NOMO-1 treated with DMSO at 0.1 percent for 48 hours (cell line): ENCODE data around the gene EMC10.
"Not testable (repeated sequence)": the region's sequence is repeated elsewhere in the genome, so short reads cannot be mapped to it uniquely, and the experiment has no call there.

ENCODE experiments used
- DNase-seq: peaks from one replicate; lab custom pipeline; 2025; ENCODE audit not compliant: unreplicated experiment; lab: John Stamatoyannopoulos, UW

Gene EMC10

DNA sequence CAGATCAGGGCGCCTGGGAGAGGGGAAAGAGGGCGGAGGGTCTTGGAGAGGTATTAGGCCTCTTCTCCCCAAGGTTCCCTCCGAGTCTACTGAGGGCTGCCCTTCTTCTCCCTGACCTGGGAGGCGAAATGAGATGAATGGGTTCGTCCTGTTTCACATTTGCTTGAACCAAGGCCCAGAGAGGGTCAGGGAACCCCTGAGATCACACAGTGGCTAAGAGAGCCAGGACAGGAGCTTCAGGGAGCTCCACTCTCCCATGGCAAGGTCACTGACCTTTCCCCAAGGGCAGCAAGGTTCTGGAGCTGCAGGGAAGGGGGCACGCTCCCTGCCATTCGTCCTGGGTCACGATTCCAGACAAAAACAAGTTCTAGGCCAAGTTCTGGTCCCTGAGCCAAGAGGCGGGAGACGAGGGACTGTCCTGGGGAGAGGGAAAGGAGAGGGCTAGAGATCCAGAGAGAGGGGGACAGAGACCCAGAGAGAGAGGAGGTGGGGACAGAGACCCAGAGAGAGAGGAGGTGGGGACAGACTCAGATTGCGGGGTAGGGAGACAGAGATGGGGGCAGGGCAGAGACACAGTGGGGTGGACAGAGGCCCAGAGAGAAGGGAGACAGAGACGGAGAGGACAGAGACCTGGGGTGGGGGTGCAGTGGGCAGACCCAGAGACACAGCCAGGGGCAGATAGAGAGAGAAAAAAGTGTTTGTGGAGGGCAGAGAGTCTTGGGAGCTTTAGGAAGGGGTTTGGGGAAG is 36.9 kb downstream of the EMC10 start:
- DNase-seq, result no peak

DNA sequence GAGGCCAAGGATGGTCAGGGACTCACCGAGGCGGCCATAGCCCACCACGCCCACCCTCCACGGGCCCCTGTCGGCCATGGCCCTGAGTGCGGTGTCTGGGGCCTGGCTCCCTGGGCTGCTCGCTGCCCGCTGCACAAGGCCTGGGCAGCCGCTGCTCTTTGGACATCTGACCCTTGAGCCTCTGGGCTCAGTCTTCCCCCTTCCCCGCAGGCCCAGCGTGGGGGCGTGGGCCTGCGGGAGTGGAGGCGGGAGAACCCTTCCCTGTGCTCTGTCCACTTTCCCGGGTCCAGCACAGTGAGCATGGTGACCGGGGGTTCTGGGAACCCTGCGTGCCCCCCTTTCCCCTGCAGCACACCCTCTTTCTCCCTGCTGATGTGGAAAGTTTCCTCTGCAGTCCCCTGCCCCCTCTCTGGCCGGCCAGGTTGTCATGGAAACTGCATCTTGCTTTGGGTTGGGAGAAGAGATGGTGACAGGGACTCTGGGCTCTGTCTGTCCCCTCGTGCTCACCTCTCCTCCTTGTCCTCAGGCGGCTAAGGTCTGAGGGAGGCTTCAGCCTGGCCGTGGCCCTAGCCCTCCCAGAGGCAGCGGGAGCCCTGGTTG is 37.5 kb downstream of the EMC10 start, which contains the start of gene ASPDH:
Gene ASPDH (minus strand): TSS at position 168 of the 600 bp plus-strand sequence. CDS start 90 bp downstream, at position 78.
- no peak for DNase-seq

DNA sequence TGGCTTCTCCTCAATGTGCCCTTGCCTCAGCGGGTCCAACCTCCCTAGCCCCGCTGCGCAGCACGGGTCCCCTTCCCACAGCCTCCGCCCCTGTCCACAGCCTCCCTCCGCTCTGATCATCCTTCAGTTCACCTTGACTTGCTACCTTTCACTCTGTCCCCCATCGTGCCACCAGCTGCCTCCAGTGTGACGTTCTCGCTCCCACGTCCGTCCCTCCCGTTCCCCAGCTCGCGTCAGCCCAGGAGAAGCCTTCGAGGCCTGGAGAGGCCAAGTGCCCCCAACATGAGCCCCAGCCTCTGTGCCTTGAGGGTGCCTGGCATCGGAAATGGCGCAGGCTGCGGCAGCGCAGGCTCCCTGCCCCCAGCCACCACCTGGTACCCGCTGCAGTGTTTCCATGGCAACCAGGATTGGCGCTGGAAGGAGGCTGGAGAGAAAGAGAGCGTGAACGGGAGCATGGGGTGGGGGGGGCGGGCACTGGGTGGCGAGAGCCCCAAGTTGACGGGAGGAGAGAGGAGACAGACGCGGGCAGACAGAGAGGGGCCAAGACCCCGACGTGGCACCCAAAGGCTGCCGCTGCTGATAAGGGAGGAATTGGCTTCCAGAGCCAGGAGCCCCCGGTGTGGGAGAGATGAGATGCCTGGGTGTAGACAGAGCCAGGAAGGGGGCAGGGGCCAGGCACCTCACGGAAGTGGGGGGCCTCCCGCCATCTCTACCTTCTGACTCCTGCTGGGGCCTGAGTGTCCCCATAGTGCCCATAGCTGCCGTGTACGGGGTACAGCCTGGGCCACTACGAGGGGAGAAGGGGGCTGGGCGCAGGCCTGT is 38.2 kb downstream of the EMC10 start:
- DNase-seq, result no peak

DNA sequence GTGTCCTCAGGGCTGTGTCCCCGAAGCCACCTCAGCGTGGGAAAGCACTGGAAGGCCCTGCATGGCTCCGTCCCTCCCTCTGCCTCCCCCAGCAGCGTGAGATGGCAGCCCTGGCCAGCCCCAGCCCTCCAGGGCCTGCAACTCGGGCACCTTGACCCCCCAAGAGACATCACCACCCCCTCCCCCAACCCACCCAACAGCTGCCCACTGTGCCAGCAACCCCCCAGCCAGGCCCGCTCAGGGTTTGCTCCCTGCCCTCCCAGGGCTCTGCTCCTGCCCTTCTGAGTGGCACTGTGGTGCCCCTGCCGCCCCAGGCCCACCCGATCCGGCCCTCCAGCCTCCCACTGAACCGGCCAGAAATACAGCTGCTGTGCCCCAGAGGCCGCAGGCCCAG is 38.9 kb downstream of the EMC10 start:
- DNase-seq, result no peak

DNA sequence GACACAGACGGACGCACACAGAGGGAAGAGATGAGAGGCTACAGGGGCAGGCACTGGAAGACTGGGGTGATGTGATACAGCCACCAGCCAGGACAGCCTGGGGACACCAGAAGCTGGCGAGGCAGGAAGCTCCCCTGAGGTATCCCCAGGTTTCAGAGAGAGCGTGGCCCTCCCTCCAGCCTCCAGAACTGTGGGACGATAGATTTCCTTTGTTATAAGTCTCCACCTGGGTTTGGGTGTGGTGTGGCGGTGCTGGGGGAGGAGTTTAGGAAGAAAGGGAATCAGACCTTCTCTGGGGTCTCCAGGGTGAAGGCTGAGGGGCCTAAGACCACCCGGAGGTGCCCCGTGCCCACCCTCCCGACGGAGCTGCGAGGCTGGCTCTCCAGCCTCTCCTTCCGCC is 40.1 kb downstream of the EMC10 start:
- DNase-seq, result no peak

DNA sequence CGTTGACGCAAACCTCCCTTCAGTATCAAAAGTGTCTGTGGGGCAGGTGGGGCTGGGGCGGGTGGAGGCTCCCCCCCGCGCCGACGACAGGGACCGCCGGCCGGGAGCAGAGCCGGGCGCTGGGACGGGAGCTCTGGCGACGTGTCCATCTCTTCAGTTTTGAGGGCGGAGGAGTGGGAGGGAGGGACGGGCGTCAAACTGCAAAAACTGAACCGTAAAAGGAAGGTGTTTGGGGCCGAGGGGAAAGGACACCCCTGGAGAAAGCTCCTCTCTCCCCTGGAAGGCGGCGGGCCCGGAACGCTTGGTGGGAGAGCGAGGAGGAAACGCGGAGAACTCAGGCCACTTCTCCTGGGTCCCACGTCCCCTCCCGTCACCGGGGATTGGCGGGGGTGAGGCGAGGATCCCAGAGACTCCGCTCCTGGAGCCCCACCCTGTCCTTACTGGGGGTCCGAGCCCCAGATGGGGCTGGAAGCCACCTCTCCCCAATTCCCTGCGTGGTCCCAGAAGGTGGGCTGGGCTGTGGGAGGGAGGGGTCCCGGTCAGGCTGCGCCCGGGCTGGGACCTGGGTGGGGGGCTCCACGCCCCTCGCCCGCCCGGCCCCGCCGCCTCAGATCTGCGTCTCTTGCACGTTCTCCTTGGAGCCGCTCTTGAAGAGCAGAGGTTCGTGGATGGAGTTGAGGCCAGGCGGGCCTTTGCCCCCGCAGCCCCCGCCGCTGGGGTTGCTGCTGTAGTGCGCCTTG is 40.8 kb downstream of the EMC10 start:
- no peak for DNase-seq

DNA sequence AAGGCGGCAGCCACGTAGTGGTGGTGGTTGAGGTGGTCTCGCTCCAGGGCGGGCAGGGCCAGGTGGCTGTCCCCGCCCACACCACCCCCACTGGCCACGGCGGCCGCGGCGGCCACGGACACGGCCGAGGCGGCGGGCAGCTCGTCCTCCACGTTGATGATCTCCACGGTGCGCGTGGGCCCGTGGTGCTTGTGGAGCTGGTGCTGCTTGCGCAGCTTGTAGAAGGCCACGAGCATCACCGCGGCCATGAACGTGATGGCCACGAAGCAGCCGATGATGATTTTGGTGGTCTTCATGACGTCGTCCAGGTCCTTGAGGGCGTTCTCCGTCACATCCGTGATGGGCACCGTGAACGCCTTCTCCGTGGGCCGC is 41.4 kb downstream of the EMC10 start:
- no peak for DNase-seq

DNA sequence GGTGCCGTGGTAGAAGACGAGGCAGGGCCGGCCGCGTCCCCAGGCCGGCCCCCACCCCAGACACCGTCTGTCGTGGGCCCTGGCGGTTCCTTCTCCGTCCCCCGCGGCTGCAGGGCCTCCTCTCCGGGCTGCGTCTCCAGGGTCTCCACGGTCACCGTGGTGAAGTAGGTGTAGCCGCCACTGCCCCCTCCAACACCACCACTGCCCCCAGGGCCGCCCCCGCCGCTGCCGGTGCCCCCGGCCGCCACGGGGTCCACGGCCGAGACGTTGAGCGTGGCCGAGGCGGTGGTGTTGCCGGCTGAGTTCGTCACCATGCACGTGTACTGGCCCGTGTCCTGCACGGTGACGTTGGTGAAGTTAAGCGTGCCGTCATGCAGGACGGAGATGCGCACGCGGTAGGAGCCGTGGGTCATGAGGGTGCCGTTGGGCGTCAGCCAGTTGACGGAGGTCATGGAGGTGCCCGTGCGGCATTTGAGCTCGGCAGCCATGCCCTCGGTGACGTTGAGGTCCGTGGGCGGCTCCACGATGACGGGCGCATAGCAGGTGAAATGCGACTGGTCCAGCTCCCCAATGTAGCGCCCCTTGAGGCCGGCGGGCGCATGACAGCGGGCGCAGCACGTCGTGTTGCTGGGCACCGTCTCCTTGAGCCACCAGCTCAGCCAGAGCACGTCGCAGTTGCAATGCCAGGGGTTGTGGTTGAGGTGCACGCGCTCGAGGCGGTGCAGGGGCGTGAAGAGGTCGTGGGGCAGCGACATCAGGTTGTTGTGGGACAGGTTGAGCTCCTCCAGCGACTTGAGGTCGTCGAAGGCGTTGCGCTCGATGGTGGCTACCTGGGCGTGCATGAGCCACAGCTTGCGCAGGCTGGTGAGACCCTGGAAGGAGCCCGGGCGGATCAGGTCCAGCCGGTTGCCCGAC is 42.0 kb downstream of the EMC10 start:
- DNase-seq, result no peak

DNA sequence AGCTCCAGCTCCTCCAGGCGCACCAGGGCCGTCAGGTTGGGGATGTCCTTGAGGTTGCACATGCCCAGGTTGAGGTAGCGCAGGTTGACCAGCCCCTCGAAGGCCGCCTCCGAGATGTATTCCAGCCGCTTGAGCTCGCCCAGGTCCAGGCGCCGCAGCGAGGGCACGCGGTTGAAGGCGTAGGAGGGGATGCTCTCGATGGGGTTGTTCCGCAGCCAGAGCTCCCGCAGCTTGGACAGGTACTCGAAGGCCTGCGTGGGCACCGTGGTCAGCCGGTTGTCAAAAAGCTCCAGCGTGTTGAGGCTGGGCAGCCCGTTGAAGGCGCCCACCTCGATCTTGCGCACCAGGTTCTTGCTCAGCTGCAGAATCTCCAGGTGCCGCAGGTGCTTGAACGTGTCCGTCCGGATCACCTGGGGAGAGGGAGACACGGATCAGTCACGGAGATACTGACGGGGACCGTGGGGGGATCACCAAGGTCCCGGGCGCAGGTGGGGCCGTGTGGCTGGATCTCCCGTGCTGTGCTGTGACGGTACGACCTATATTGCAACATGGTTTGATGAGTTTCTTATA is 42.8 kb downstream of the EMC10 start:
- DNase-seq, result no peak

DNA sequence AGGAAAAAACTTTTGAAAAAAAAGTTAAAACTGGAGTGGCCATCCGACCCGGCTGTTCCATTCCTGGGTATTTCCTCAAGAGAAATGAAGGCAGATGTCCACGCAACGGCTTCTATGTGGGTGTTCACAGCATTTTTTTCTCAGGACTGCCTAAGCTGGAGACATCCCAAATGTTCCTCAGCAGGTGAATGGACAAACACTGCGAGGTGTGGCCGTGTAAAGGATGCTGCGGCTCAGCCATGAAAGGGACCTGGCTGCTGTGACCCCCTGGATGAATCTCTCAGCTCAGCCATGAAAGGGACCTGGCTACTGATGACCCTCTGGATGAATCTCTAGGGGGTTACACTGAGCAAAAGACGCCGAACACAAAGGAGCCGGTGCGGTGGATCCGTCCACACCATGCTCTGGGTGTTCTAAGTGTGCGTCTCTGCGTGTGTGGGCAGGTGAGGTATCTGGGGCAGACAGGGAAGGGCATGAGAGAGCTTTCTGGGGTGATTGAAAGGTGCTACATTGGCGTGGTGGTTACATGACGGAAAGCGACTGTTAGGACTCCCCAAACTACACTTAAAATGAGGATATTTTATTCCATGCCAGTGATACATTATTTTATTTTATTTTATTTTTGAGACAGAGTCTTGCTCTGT is 44.6 kb downstream of the EMC10 start:
- DNase-seq, result no peak

DNA sequence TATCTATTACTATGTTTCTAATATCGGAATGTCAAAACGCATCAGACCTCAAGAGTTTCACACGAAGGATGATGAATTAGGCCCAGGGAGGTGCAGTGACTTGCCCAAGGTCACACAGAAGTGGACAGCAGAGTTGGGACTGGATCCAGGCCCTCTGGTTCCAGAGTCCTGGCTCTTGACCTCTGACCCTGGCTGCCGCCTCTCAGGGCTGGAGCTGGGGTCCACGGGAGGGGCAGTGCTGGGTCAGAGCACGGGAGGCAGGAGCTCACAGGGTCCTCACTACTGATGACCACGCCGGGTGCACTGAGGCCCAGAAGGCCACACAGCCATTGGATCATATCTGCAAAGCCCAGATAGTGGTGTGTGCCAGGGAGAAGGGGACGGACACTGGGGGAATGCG is 46.6 kb downstream of the EMC10 start:
- DNase-seq, result no peak

DNA sequence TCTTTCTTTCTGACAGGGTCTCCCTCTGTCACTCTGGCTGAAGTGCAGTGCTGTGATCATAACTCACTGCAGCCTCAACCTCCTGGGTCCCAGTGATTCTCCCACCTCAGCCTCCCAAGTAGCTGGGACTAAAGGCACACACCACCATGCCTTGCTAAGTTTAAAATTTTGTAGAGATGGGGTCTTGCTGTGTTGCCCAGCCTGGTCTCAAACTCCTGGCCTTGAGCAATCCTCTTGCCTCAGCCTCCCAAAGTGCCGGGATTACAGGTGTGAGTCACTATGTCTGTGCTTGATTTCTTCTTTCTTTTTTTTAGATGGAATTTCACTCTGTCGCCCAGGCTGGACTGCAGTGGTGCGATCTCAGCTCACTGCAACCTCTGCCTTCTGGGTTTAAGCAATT is 51.7 kb downstream of the EMC10 start:
- DNase-seq, result not testable (repeated sequence)

DNA sequence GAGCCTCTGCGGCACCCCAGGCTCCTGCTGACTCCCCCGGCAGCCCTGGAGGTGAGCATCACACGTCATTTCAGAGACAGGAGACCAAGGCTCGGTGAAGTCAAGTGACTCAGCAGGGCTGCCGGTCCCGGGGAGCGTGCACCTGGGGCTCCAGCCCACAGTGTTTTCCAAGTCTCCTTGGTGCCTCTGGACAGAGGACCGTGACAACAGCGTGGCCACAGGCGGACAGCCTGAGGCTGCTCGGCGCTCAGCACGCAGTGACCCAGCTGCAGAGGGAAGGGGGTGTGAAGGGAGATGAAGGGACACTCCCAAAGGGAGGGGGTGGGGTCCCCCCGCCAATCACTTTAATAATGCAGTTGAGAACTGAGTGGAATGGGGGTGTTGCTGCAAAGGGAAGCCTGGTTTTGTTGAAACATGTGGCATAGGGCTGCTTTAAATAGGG is 54.9 kb downstream of the EMC10 start:
- no peak for DNase-seq

DNA sequence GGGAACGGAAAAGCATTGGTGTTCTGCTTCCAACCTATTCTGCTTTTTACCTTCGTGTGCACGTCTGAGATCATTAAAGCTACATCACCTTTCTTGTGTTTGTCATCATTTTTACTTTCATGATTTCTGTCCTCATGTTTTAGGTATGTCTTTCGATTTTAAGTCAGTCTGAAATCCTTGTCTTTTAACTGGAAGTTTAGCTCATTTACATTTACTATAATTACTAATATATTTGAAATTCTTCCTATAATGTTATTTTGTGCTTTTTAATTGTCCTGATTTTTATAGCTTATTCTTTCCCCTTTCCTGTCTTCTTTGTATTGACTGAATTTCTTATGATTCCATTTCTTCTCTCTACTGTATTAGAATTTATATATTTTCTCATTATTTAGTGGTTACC is 56.6 kb downstream of the EMC10 start:
- no peak for DNase-seq

DNA sequence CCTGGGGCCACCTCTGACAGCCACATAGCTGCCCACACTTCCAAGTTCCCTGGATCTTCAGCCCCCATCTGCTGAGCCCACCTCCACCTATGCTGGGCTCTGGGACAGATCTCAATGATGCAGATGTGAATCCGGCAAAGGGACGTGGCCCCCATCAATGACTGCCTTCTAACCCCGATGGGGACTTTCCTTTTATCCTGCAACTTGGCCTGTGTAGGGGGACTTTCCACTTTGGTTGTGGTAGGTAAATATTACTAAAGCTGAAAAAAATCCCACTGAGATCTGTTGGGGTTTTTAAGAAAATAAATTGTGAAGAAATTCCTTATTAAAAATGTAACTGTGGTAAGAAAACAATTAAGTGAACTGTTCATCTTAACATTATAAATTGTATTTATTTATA is 58.2 kb downstream of the EMC10 start:
- no peak for DNase-seq

DNA sequence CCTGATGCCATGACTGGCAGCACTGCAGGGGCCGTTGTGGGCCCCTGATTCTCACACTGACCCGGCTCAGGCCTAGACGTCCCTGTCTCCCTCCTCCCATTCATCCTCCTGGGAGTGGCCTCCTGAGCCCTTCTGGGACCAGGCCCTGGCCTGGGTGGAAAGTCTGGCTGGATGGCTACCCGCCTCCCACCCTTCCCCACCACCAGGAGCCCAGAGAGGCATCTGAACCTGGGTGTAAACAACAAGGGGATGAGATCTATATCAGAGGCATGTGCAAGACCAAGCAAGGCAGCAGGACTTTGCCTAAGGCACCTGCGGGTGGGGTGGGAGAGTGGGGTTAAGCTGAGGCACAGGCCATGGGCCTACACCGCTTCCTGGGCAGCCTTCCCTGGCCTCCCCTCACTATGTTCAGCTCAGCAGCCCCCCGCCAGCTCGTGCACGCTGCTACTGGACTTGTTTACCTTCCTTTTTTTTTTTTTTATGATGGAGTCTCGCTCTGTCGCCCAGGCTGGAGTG is 59.4 kb downstream of the EMC10 start:
- DNase-seq, result no peak

DNA sequence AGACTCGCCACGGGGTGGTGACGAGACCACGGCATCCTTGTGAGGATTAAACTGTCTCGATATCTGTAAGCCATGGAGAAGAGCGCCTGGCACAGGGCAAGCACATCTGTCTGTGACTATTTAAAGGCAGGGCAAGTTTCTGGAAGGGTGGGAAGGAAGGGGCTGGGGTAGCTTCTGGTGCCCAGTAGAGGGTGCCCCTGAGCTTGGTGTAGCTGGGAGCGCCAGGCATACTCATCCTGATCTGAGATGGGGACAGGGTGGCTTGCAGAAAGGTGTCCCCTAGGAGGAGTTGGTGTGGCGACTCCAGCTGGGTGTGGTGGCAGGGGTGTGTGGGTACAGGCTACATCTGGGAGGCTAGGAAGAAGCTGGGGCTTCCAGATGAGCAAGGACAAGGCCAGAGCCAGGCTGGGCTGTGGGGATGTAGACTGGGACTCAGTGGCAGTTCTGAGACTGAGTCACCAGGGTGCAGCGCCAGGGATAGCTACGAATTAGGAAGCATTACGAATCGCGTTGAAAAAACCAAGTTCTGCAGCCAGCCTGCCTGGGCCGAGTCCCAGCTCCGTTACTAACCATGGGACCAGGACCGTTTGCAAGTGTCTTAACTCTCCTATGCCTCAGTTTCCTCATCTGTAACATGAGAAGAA is 60.5 kb downstream of the EMC10 start:
- DNase-seq, result no peak

DNA sequence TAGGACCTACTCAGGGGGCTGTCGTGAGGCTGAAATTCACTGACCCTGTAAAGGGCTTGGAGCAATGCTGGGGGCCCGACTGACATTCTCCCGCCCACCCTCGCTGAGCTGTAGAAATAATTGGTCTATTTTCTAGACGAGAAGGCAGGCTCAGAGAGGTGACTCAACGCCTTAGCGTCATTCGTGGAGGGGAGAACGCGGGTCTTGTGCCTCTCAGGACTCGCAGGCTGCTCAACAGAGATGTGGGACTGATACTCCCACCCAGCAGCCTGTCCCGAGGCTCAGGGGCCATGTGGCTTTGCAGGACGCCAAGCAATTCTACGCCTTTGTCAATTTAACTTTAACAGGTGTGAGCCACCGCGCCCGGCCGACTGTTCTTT is 61.0 kb downstream of the EMC10 start:
- DNase-seq, result no peak

DNA sequence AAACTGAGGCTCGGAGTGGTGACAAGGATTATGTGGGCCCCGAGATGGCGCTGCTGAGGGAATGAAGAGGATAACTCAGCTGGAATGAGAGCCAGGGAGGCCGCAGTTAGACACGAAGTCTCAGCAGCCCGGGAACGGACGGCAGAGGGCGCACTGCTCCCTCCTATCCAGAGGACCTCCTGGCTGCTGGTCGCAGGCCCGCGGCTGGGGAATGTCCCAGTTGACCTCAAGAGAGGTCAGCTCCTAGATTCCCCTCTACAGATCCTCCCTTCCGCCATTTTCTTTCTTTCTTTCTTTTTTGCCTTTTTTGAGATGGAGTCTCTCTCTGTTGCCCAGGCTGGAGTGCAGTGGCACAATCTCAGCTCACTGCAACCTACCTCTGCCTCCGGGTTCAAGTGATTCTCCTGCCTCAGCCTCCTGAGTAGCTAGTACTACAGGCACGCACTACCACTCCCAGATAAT is 61.5 kb downstream of the EMC10 start:
- peak; percentile 55 for DNase-seq
